DMS53 treated with DMSO at 0.1 percent for 48 hours (cell line): ENCODE measurements around the gene CD4.
A peak's percentile ranks its signal among the peaks of the same experiment; 100 is the strongest.

ENCODE experiments used
- DNase-seq: peaks from one replicate; lab custom pipeline; 2025; ENCODE audit not compliant: unreplicated experiment; lab: John Stamatoyannopoulos, UW

Gene CD4

GRCh38 chr12:6765048-6765633, 24.2 kb upstream of the CD4 start:
- no peak for DNase-seq

GRCh38 chr12:6765634-6766581, 23.4 kb upstream of the CD4 start, which contains the start of gene PTMS:
TSS of gene PTMS (plus strand) at chr12:6766363. CDS start at chr12:6766706, 343 bp downstream.
- DNase-seq, result peak; percentile 47

- peak; percentile 87 for DNase-seq
Observed at GRCh38 chr12:6766651-6767349, 22.5 kb upstream of the CD4 start.

GRCh38 chr12:6767353-6768319, 21.7 kb upstream of the CD4 start:
- DNase-seq, result no peak

GRCh38 chr12:6768437-6768914, 20.9 kb upstream of the CD4 start:
- no peak for DNase-seq

- peak; percentile 36 for DNase-seq
Observed at GRCh38 chr12:6768990-6769389, 20.3 kb upstream of the CD4 start.

GRCh38 chr12:6769666-6770065, 19.7 kb upstream of the CD4 start:
- no peak for DNase-seq

- no peak for DNase-seq
Observed at GRCh38 chr12:6770094-6770493, 19.2 kb upstream of the CD4 start.

GRCh38 chr12:6770600-6770999, 18.7 kb upstream of the CD4 start:
- DNase-seq, result no peak

GRCh38 chr12:6771091-6771495, 18.2 kb upstream of the CD4 start:
- DNase-seq, result no peak

GRCh38 chr12:6771509-6772330, 17.6 kb upstream of the CD4 start:
- DNase-seq, result no peak

- no peak for DNase-seq
Observed at GRCh38 chr12:6772331-6772695, 17.0 kb upstream of the CD4 start, which contains the start of gene LAG3. TSS of gene LAG3 (plus strand) at chr12:6772520. CDS start at chr12:6772853, 333 bp downstream.

- no peak for DNase-seq
Observed at GRCh38 chr12:6772726-6773589, 16.4 kb upstream of the CD4 start.

- DNase-seq, result no peak
Observed at GRCh38 chr12:6773590-6774351, 15.6 kb upstream of the CD4 start.

GRCh38 chr12:6774499-6775062, 14.7 kb upstream of the CD4 start:
- no peak for DNase-seq

- peak; percentile 40 for DNase-seq
Observed at GRCh38 chr12:6775185-6776174, 13.8 kb upstream of the CD4 start.
